ENCODE measurements around the gene LCMT1. TPM values are rescaled to one million over a fixed set of nuclear protein-coding genes. Genes with fewer than 3 reads are reported as not detected.

Gene LCMT1
- total RNA-seq, 1 donor from 2014 or later: 41.1 TPM

GRCh38 chr16:25210758-25211157, 99.2 kb downstream of the LCMT1 start:
- Histone ChIP-seq H3K36me3 (no peaks in the 10 kb centered on the region), H3K27me3 (ENCODE audit: low read depth) (no peaks in the 10 kb centered on the region), H3K4me1 (peaks cover 5% of the 10 kb centered on the region), H3K4me3 (no peak overlapping the region), H3K9me3 (replicated peaks) (peaks cover 9% of the 10 kb centered on the region), H3K27ac (replicated peaks) (no peak overlapping the region)
- TF ChIP-seq CTCF (IDR thresholded peaks at IDR 0.05; ENCODE audit: borderline replicate concordance): no peak
- intact Hi-C loops (cut with micrococcal nuclease): no loop called here
- DNase-seq: no peak

GRCh38 chr16:25212636-25213035, 101.1 kb downstream of the LCMT1 start:
- intact Hi-C loops (cut with micrococcal nuclease): no loop called here

GRCh38 chr16:25213709-25214397, 102.3 kb downstream of the LCMT1 start:
- peaks cover 5% of the 10 kb centered on the region for H3K4me1 ChIP-seq
- no peak for TF ChIP-seq CTCF (IDR thresholded peaks at IDR 0.05; ENCODE audit: borderline replicate concordance)
- DNase-seq: no peak
- H3K4me3 ChIP-seq: no peak overlapping the region
- intact Hi-C loops (cut with micrococcal nuclease): no loop called here
- peaks cover 11% of the 10 kb centered on the region for H3K27me3 ChIP-seq (ENCODE audit: low read depth)
- no peak overlapping the region for H3K27ac ChIP-seq (replicated peaks)
- no peaks in the 10 kb centered on the region for H3K36me3 ChIP-seq
- peaks cover 9% of the 10 kb centered on the region for H3K9me3 ChIP-seq (replicated peaks)

More at GRCh38 chr16:25212636-25213035, 101.1 kb downstream of the LCMT1 start:
- H3K4me1 ChIP-seq: peaks cover 5% of the 10 kb centered on the region
- no peak for TF ChIP-seq CTCF (IDR thresholded peaks at IDR 0.05; ENCODE audit: borderline replicate concordance)
- H3K36me3 ChIP-seq: no peaks in the 10 kb centered on the region
- H3K4me3 ChIP-seq: no peak overlapping the region
- H3K9me3 ChIP-seq (replicated peaks): peaks cover 9% of the 10 kb centered on the region
- peaks cover 11% of the 10 kb centered on the region for H3K27me3 ChIP-seq (ENCODE audit: low read depth)
- H3K27ac ChIP-seq (replicated peaks): no peak overlapping the region
- DNase-seq: no peak

- Histone ChIP-seq H3K4me1 (peaks cover 5% of the 10 kb centered on the region), H3K27me3 (ENCODE audit: low read depth) (peaks cover 11% of the 10 kb centered on the region), H3K9me3 (replicated peaks) (peaks cover 9% of the 10 kb centered on the region), H3K4me3 (no peak overlapping the region), H3K36me3 (no peaks in the 10 kb centered on the region), H3K27ac (replicated peaks) (no peak overlapping the region)
- intact Hi-C loops (cut with micrococcal nuclease): no loop called here
- no peak for DNase-seq
- TF ChIP-seq CTCF (IDR thresholded peaks at IDR 0.05; ENCODE audit: borderline replicate concordance): no peak
Measured at GRCh38 chr16:25217112-25217511, 105.6 kb downstream of the LCMT1 start.

- Histone ChIP-seq H3K9me3 (replicated peaks) (peaks cover 7% of the 10 kb centered on the region), H3K27ac (replicated peaks) (no peak overlapping the region), H3K4me1 (peaks cover 5% of the 10 kb centered on the region), H3K4me3 (no peak overlapping the region), H3K27me3 (ENCODE audit: low read depth) (peaks cover 11% of the 10 kb centered on the region), H3K36me3 (no peaks in the 10 kb centered on the region)
- intact Hi-C loops (cut with micrococcal nuclease): no loop called here
- DNase-seq: no peak
- TF ChIP-seq CTCF (IDR thresholded peaks at IDR 0.05; ENCODE audit: borderline replicate concordance): no peak
Measured at GRCh38 chr16:25217921-25218320, 106.4 kb downstream of the LCMT1 start.
